Tibial nerve (tissue), 4 donors: ENCODE data around the gene GUCY2C.

Experiments used
- EP300 ChIP-seq, 2 donors: sonication (generic); formaldehyde crosslinking; IDR thresholded peaks; one replicate each; pipeline ENCODE4 v1.6.1; 2017; ENCODE audit warnings: antibody characterized with exemption in 2 of 2, mild to moderate bottlenecking in 1 of 2
- POLR2A ChIP-seq, 2 donors: fragments of 450-650 bp; IDR thresholded peaks; one replicate each; pipeline ENCODE4 v1.6.1; 2017; ENCODE audit warnings: antibody characterized with exemption in 2 of 2, mild to moderate bottlenecking in 2 of 2, moderate library complexity in 2 of 2
- TF ChIP-seq, protein P1 (sequence below), 5 experiments: fragments of 200-600 bp in 3 of 5; fragments of 450-650 bp in 2 of 5; sonication (generic) in 3 of 5; IDR thresholded peaks; one replicate each; pipeline ENCODE4 v1.5.1; 2016 to 2019; ENCODE audit warnings: antibody characterized with exemption in 5 of 5, mild to moderate bottlenecking in 3 of 5, moderate library complexity in 2 of 5

- TF ChIP-seq POLR2A (IDR thresholded peaks at IDR 0.05), result no peak
- TF ChIP-seq, protein P1, sequence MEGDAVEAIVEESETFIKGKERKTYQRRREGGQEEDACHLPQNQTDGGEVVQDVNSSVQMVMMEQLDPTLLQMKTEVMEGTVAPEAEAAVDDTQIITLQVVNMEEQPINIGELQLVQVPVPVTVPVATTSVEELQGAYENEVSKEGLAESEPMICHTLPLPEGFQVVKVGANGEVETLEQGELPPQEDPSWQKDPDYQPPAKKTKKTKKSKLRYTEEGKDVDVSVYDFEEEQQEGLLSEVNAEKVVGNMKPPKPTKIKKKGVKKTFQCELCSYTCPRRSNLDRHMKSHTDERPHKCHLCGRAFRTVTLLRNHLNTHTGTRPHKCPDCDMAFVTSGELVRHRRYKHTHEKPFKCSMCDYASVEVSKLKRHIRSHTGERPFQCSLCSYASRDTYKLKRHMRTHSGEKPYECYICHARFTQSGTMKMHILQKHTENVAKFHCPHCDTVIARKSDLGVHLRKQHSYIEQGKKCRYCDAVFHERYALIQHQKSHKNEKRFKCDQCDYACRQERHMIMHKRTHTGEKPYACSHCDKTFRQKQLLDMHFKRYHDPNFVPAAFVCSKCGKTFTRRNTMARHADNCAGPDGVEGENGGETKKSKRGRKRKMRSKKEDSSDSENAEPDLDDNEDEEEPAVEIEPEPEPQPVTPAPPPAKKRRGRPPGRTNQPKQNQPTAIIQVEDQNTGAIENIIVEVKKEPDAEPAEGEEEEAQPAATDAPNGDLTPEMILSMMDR (IDR thresholded peaks at IDR 0.05), result no peak
- TF ChIP-seq EP300 (IDR thresholded peaks at IDR 0.05), result no peak
These were observed 43.9 kb downstream of the GUCY2C start for GRCh38 chr12:14652483-14652882.
